HG03175 (cell line): ENCODE data around the gene NFILZ.

Experiments
- ATAC-seq: cut with Tn5 transposase; IDR thresholded peaks from one replicate; pipeline ENCODE4 v1.9.1; 2021; ENCODE audit warnings: mild to moderate bottlenecking, moderate library complexity; ENCODE audit not compliant: unreplicated experiment

The NFILZ gene

GRCh38 chr19:8641221-8641907, 10.9 kb downstream of the NFILZ start:
- no peak for ATAC-seq

- no peak for ATAC-seq
These were observed 11.6 kb downstream of the NFILZ start for GRCh38 chr19:8641908-8642547.

- ATAC-seq, result no peak
These were observed 12.1 kb downstream of the NFILZ start for GRCh38 chr19:8642561-8642960.

GRCh38 chr19:8643860-8644653, 13.6 kb downstream of the NFILZ start:
- ATAC-seq, result no peak

- no peak for ATAC-seq
These were observed 17.8 kb downstream of the NFILZ start for GRCh38 chr19:8648240-8648639.

GRCh38 chr19:8654591-8655339, 24.3 kb downstream of the NFILZ start:
- no peak for ATAC-seq

GRCh38 chr19:8655340-8655709, 24.9 kb downstream of the NFILZ start:
- no peak for ATAC-seq

- no peak for ATAC-seq
These were observed 27.4 kb downstream of the NFILZ start for GRCh38 chr19:8657869-8658268.

GRCh38 chr19:8659905-8660304, 29.5 kb downstream of the NFILZ start:
- no peak for ATAC-seq

- ATAC-seq, result no peak
These were observed 31.8 kb downstream of the NFILZ start for GRCh38 chr19:8662263-8662662.

GRCh38 chr19:8663920-8664670, 33.7 kb downstream of the NFILZ start:
- ATAC-seq, result no peak

GRCh38 chr19:8664671-8665057, 34.2 kb downstream of the NFILZ start:
- ATAC-seq, result no peak

- ATAC-seq, result no peak
These were observed 35.2 kb downstream of the NFILZ start for GRCh38 chr19:8665468-8666213.

- ATAC-seq, result no peak
These were observed 36.5 kb downstream of the NFILZ start for GRCh38 chr19:8666814-8667405.

GRCh38 chr19:8673276-8673891, 43.0 kb downstream of the NFILZ start:
- ATAC-seq, result no peak

- ATAC-seq, result no peak
These were observed 44.6 kb downstream of the NFILZ start for GRCh38 chr19:8675066-8675465.

- ATAC-seq, result no peak
These were observed 47.9 kb downstream of the NFILZ start for GRCh38 chr19:8678244-8678807.
